OCI-LY1 (cell line): ENCODE results near the gene ZNF697.
"Not testable (repeated sequence)": the region's sequence is repeated elsewhere in the genome, so short reads cannot be mapped to it uniquely, and the experiment has no call there.

Experiments used
- CTCF ChIP-seq: fragments of 200-600 bp; sonication (generic), shearing (Covaris generic); IDR thresholded peaks from 2 replicates; pipeline ENCODE4 v1.5.1; 2017; ENCODE audit warnings: mild to moderate bottlenecking, antibody characterized with exemption, low read length, moderate library complexity, mixed read lengths
- EZH2 ChIP-seq: fragments of 200-600 bp; sonication (generic), shearing (Covaris generic); IDR thresholded peaks from 2 replicates; pipeline ENCODE4 v1.8.0; 2017; ENCODE audit warnings: borderline replicate concordance, mixed run types, mild to moderate bottlenecking, antibody characterized with exemption, low read length, moderate library complexity, mixed read lengths

- not testable (repeated sequence) for TF ChIP-seq CTCF, EZH2
Observed at GRCh38 chr1:119696863-119697262, 48.8 kb upstream of the ZNF697 start.
